Measurements from ENCODE around the gene CAB39L. TPM values are rescaled to one million over a fixed set of nuclear protein-coding genes. Genes with fewer than 3 reads are reported as not detected.

The CAB39L gene
- polyA plus RNA-seq, 1 donor (not counting 4 experiments of a cell fraction or from before 2014, with no cell fraction given) = 10.1 TPM

GRCh38 chr13:49472186-49472585, 28.3 kb upstream of the CAB39L start:
- Histone ChIP-seq H2AFZ (ENCODE audit: control insufficient read depth, low read length) (no peak overlapping the region), H3K4me3 (ENCODE audit: control insufficient read depth in 2 of 3, extremely low read depth in 1 of 3, insufficient read depth in 2 of 3, low read depth in 1 of 3, low read length in 3 of 3) (no peak overlapping the region), H3K27me3 (ENCODE audit: control insufficient read depth, extremely low read depth, insufficient read depth, low read length) (no peaks in the 10 kb centered on the region), H3K9me1 (ENCODE audit: control insufficient read depth, extremely low read depth, insufficient read depth, low read length) (no peaks in the 10 kb centered on the region), H3K27ac (ENCODE audit: control insufficient read depth, insufficient read depth, low read length) (no peak overlapping the region), H3K4me2 (ENCODE audit: control insufficient read depth, extremely low read depth, insufficient read depth, low read depth, low read length) (no peak overlapping the region), H3K4me1 (ENCODE audit: control insufficient read depth, extremely low read depth, insufficient read depth, low read length) (no peaks in the 10 kb centered on the region), H3K9ac (ENCODE audit: control insufficient read depth, extremely low read depth, insufficient read depth, low read length) (no peak overlapping the region), H4K20me1 (ENCODE audit: control insufficient read depth, extremely low read depth, insufficient read depth, low read length) (no peaks in the 10 kb centered on the region), H3K36me3 (ENCODE audit: control insufficient read depth in 2 of 2, extremely low read depth in 1 of 2, insufficient read depth in 2 of 2, low read length in 2 of 2) (peaks cover 0 to under 1% of the 10 kb centered on the region in 2 experiments), H3K9me3 (ENCODE audit: control insufficient read depth, low read depth, low read length) (no peaks in the 10 kb centered on the region), H3K79me2 (ENCODE audit: control insufficient read depth, insufficient read depth, low read length) (no peaks in the 10 kb centered on the region)
- DNase-seq (ENCODE audit: low read depth, low spot score) (no peak), FAIRE-seq (no peak)
- TF ChIP-seq EZH2 (IDR thresholded peaks at IDR 0.05; ENCODE audit: low read length) (no peak), CTCF (optimal IDR thresholded peaks at IDR 0.05 in 1 of 3, IDR thresholded peaks at IDR 0.05 in 1 of 3, conservative IDR thresholded peaks at IDR 0.05 in 1 of 3; ENCODE audit: extremely low read depth in 1 of 3, insufficient read depth in 2 of 3, low read length in 3 of 3) (no peak)
- dilution Hi-C loops (cut with MboI; ENCODE audit: extremely low pct_ligation_motif_present, low sequenced_read_pairs) = no loop called here

GRCh38 chr13:49466292-49466838, 22.5 kb upstream of the CAB39L start:
- TF ChIP-seq EZH2 (IDR thresholded peaks at IDR 0.05; ENCODE audit: low read length) = no peak
- no peak for TF ChIP-seq CTCF (optimal IDR thresholded peaks at IDR 0.05 in 1 of 3, IDR thresholded peaks at IDR 0.05 in 1 of 3, conservative IDR thresholded peaks at IDR 0.05 in 1 of 3; ENCODE audit: extremely low read depth in 1 of 3, insufficient read depth in 2 of 3, low read length in 3 of 3)
- Histone ChIP-seq H2AFZ (ENCODE audit: control insufficient read depth, low read length) (no peak overlapping the region), H3K36me3 (ENCODE audit: control insufficient read depth in 2 of 2, extremely low read depth in 1 of 2, insufficient read depth in 2 of 2, low read length in 2 of 2) (peaks cover 0 to 9% of the 10 kb centered on the region in 2 experiments), H3K79me2 (ENCODE audit: control insufficient read depth, insufficient read depth, low read length) (no peaks in the 10 kb centered on the region), H3K4me3 (ENCODE audit: control insufficient read depth in 2 of 3, extremely low read depth in 1 of 3, insufficient read depth in 2 of 3, low read depth in 1 of 3, low read length in 3 of 3) (no peak overlapping the region), H3K9me1 (ENCODE audit: control insufficient read depth, extremely low read depth, insufficient read depth, low read length) (no peaks in the 10 kb centered on the region), H4K20me1 (ENCODE audit: control insufficient read depth, extremely low read depth, insufficient read depth, low read length) (no peaks in the 10 kb centered on the region), H3K27ac (ENCODE audit: control insufficient read depth, insufficient read depth, low read length) (no peak overlapping the region), H3K9ac (ENCODE audit: control insufficient read depth, extremely low read depth, insufficient read depth, low read length) (no peak overlapping the region), H3K4me1 (ENCODE audit: control insufficient read depth, extremely low read depth, insufficient read depth, low read length) (no peaks in the 10 kb centered on the region), H3K4me2 (ENCODE audit: control insufficient read depth, extremely low read depth, insufficient read depth, low read depth, low read length) (no peak overlapping the region), H3K27me3 (ENCODE audit: control insufficient read depth, extremely low read depth, insufficient read depth, low read length) (no peaks in the 10 kb centered on the region), H3K9me3 (ENCODE audit: control insufficient read depth, low read depth, low read length) (no peaks in the 10 kb centered on the region)
- DNase-seq (ENCODE audit: low read depth, low spot score) (no peak), FAIRE-seq (no peak)
- dilution Hi-C loops (cut with MboI; ENCODE audit: extremely low pct_ligation_motif_present, low sequenced_read_pairs) = no loop called here

Measured in keratinocyte (primary cell).